Mucosa of descending colon (tissue), 3 donors: ENCODE data around the gene NR2E3. TPM values are rescaled to one million over a fixed set of nuclear protein-coding genes. Genes with fewer than 3 reads are reported as not detected.

Experiments
- ATAC-seq: fragments of 200-7000 bp; cut with Tn5 transposase; one replicate; pipeline ENCODE4 v1.9.1; 2020; ENCODE audit warnings: mild to moderate bottlenecking, moderate library complexity
- DNase-seq, 3 donors: peaks; one replicate each; pipeline ENCODE4 v3.0.0-alpha.2; 2020
- H3K36me3 ChIP-seq: fragments of 200-600 bp; one replicate; pipeline ENCODE4 v1.8.0; 2021; ENCODE audit warnings: low read depth, mild to moderate bottlenecking
- H3K4me1 ChIP-seq: fragments of 200-600 bp; one replicate; pipeline ENCODE4 v1.8.0; 2021; ENCODE audit warnings: low read depth, mild to moderate bottlenecking
- H3K4me3 ChIP-seq: fragments of 200-600 bp; one replicate; pipeline ENCODE4 v1.8.0; 2021; ENCODE audit warnings: mild to moderate bottlenecking
- H3K9me3 ChIP-seq: fragments of 200-600 bp; one replicate; pipeline ENCODE4 v1.8.0; 2021; ENCODE audit warnings: mild to moderate bottlenecking
- CTCF ChIP-seq: fragments of 200-600 bp; IDR thresholded peaks from one replicate; pipeline ENCODE4 v1.8.0; 2022; ENCODE audit warnings: antibody characterized with exemption, mild to moderate bottlenecking
- intact Hi-C, 2 donors: fragments of 100-400 bp; cut with DNase I in 1 of 2; cut with micrococcal nuclease in 1 of 2; formaldehyde crosslinking; loops; one replicate each; pipeline versions ENCODE4 v1.11.0 to v1.11.1; 2022; cut with DNase I, micrococcal nuclease
- total RNA-seq, 3 donors: library from RNA; stranded (reverse); fragmentation: NEBNext Ultra II Directional in 2 of 3; extraction: Animal tissue kit (Norgen Biotek cat#: 25700) in 2 of 3; gene quantifications; one replicate each; pipeline versions ENCODE4 v1.2.1 to v1.2.4, GENCODE V29; 2021 to 2023
- donor health status: DM: no; HTN: no; CAD: no; lungs with moderate emphysema.
- donor health status: DM: no; HTN: no; CAD: no.
- donor health status: DM: no; HTN: yes; CAD: no.

Gene NR2E3
- total RNA-seq, 3 donors from 2014 or later, result 0.34 to 1.2 (median 0.60) TPM

GRCh38 chr15:71821547-71822129 is 11.3 kb downstream of the NR2E3 start:
- TF ChIP-seq CTCF, result no peak
- no peak for ATAC-seq
- DNase-seq, result no peak
- H3K4me1 ChIP-seq, result no peaks in the 10 kb centered on the region
- intact Hi-C loops, result no loop called here
- peaks cover 25% of the 10 kb centered on the region for H3K9me3 ChIP-seq
- no peaks in the 10 kb centered on the region for H3K36me3 ChIP-seq
- no peak overlapping the region for H3K4me3 ChIP-seq

DNA sequence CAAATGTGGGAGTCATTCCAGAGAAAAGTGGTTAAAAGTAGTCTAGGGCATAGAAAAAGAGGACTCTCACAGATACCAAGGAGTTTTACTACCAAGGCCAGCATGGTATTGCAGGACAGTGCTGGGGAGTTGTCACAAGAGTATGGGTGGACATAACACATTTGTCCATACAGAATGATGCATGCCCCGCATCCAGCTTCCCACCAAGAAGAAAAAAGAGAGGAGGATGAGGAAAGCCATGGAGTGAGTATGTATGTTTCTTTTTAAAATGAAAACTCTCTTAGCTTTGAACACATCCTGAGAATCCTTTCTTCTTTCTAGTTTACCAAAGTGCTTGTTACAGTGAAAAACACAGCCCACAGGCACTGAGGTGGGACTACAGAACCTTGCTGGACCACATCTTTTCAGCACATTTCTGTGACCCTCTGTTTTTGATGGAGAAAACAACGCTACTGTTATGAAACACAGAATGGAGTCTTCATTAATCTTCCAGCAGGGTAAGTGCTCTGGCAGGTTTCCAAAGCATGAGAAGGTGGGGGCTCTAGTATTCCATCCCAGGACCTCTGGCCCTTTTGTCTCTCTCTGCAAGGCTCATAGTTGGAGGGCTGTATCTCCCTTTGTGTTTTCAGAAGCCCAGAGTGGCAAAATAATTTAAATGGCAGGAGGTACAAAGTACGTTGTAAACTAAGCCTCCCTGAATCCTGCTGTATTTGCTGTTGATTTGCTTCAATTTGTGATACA is 12.7 kb downstream of the NR2E3 start:
- Histone ChIP-seq H3K9me3 (peaks cover 25% of the 10 kb centered on the region), H3K4me3 (no peak overlapping the region), H3K36me3 (peaks cover 5% of the 10 kb centered on the region), H3K4me1 (no peaks in the 10 kb centered on the region)
- no peak for ATAC-seq
- intact Hi-C loops, result no loop called here
- no peak for DNase-seq
- TF ChIP-seq CTCF, result no peak

DNA sequence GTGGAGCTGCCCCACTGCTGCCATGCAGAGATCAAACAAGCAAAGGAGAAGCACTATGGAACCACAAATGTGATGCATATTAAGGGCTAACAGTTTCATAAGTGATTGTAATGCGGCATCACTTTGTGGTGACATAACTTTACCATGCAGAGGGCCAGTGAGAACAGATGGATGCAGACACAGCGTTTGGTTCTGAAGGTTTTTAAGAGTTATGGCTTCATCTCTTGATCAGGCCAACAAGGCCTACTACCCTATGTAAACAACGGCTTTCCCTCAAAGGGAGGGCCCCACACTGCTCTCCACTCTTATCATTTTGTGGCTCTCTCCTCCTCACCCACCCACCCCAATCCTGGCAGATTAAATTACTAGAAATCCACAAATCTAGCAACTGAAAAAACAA is 13.4 kb downstream of the NR2E3 start:
- Histone ChIP-seq H3K36me3 (peaks cover 5% of the 10 kb centered on the region), H3K4me1 (no peaks in the 10 kb centered on the region), H3K9me3 (peaks cover 25% of the 10 kb centered on the region), H3K4me3 (no peak overlapping the region)
- ATAC-seq, result no peak
- DNase-seq, result no peak
- no peak for TF ChIP-seq CTCF
- intact Hi-C loops, result no loop called here

- no peaks in the 10 kb centered on the region for H3K4me1 ChIP-seq
- intact Hi-C loops, result no loop called here
- DNase-seq (no peak), ATAC-seq (no peak)
- TF ChIP-seq CTCF, result no peak
- peaks cover 5% of the 10 kb centered on the region for H3K36me3 ChIP-seq
- no peak overlapping the region for H3K4me3 ChIP-seq
- H3K9me3 ChIP-seq, result peaks cover 25% of the 10 kb centered on the region
These were observed 14.8 kb downstream of the NR2E3 start for GRCh38 chr15:71825021-71825730.

DNA sequence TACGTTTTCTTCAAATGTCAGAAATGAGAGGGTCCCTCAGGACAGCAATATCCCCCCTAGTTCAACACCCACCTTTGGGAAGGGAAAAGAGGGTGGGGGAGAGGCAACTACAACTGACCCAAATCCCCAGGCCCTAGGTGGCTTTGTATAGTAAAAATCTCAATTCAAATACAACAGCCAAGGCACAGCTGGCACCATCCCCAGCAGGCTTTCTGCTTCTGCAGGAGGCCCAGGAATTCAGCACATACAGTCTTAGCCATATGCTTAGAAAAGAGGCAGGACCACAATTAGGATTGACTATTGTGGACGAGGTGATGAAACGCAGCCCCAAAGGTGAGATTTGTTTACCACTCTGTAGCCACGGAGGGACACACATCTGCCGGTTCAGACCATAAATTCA is 15.8 kb downstream of the NR2E3 start:
- no peak for TF ChIP-seq CTCF
- H3K36me3 ChIP-seq, result peaks cover 5% of the 10 kb centered on the region
- ATAC-seq, result no peak

More for the DNA sequence above, 15.8 kb downstream of the NR2E3 start:
- intact Hi-C loops, result no loop called here
- no peak for DNase-seq
- Histone ChIP-seq H3K9me3 (peaks cover 20% of the 10 kb centered on the region), H3K4me3 (no peak overlapping the region), H3K4me1 (no peaks in the 10 kb centered on the region)
